NCI-H345 treated with DMSO at 0.1 percent for 48 hours (cell line): ENCODE results near the gene CRTC1.

ENCODE experiments used
- DNase-seq: peaks from one replicate; lab custom pipeline; 2025; ENCODE audit not compliant: unreplicated experiment; lab: John Stamatoyannopoulos, UW

Gene CRTC1

GRCh38 chr19:18651300-18651699, 32.2 kb upstream of the CRTC1 start:
- DNase-seq: no peak

- DNase-seq: no peak
Observed at GRCh38 chr19:18651733-18652132, 31.7 kb upstream of the CRTC1 start.

- no peak for DNase-seq
Observed at GRCh38 chr19:18653853-18654252, 29.6 kb upstream of the CRTC1 start.

GRCh38 chr19:18654469-18654868, 29.0 kb upstream of the CRTC1 start:
- DNase-seq: no peak

- no peak for DNase-seq
Observed at GRCh38 chr19:18655173-18655844, 28.2 kb upstream of the CRTC1 start.

DNA sequence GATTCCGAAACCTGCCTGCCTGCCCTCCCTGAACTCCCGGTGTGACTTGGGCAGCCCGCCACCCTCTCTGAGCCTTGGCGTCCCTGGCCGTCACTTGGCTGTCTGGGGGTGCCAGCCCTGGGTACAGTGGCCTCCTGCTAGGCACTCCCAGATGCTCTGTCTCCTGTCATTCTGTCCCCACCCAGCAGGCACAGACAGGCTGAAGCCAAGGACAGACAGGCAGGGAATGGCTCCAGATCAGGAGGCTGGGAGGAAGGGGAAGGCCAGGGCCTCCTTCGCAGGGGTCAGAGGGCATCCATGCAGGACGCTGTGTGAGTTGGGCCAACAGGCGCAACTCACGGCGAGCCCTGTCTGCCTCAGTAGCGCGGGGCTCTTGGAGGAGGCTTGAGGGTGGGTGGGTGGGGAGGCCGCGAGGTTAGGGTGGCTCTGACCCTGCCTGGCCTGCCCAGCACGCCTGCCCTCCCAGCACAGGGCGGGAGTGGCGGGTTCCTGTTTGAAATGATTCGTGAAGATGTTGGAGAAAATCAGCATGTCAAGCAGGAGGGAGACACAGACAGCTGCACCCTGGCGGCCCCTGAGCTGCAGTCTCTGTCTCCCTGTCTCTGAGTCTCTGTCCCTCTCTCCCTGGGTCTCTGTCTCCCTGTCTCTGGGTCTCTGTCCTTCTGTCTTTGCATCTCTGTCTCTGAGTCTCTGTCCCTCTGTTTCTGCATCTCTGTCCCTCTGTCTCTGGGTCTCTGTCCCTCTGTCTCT, 27.0 kb upstream of the CRTC1 start:
- no peak for DNase-seq

- DNase-seq: no peak
Observed at GRCh38 chr19:18657590-18658365, 25.7 kb upstream of the CRTC1 start.

GRCh38 chr19:18658366-18658855, 25.1 kb upstream of the CRTC1 start:
- DNase-seq: no peak

- DNase-seq: no peak
Observed at GRCh38 chr19:18659281-18660050, 24.0 kb upstream of the CRTC1 start.

GRCh38 chr19:18660051-18660910, 23.2 kb upstream of the CRTC1 start:
- no peak for DNase-seq

GRCh38 chr19:18660939-18661670, 22.4 kb upstream of the CRTC1 start:
- no peak for DNase-seq

DNA sequence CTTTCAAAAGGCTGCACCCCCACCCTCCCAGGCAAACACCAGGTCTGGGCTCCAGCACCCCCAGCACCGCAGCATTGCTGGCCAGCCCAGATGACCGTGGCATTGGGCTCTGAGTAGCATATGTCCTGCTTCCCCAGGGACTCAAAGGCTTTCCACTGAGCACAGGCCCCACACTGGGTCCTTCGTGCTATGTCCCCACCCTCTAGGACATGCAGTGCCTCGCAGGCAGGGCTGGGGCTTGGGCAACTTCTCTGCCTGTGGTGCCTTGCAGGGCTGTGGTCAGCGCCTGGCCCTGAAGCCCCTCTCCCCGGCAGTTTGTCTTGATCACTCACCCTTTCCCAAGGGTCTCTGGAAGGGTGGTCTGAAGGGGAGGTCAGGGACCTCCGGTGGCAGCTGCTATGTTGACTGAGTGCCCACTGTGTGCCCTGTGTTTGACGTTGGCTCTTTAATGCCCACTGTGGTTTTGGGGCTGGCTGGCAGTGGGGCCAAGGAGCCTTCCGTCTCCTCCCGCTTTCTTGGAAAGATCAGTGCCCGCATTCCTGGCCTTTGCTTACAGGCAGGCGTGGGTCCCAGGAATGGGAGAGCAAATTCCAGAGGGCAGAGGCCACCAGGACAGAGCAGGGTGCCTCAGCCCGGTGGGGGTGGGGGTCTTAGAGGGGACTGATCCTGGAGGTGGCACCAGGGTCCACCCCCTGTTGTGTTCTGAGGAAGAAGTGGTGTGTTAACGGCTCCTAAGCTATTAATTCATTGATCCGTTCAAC, 20.3 kb upstream of the CRTC1 start:
- no peak for DNase-seq

DNA sequence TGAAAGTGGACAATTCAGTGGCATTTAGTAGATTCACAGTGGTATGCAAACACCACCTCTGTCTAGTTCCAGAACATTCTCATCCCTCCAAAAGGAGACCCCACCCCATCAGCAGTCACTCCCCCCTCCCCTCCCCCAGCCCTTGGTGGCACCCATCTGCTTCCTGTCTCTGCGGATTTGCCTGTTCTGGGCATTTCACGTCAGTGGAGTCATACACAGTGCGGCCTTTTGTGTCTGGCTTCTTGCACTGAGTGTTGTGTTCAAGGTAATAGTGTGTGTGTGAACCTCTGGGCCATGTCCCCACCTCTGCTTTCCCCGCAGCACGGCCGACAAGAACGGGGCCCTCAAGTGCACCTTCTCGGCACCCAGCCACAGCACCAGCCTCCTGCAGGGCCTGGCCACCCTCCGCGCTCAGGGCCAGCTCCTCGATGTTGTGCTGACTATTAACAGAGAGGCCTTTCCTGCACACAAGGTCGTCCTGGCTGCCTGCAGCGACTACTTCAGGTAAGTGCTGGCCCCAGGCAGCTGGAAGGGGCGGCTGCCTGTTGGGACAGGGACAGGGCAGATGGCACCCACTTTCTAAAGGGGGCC, 19.4 kb upstream of the CRTC1 start:
- DNase-seq: no peak

GRCh38 chr19:18665771-18666202, 17.7 kb upstream of the CRTC1 start:
- no peak for DNase-seq

- DNase-seq: no peak
Observed at GRCh38 chr19:18666317-18666716, 17.2 kb upstream of the CRTC1 start.

GRCh38 chr19:18666784-18667183, 16.7 kb upstream of the CRTC1 start:
- DNase-seq: no peak

- DNase-seq: no peak
Observed at GRCh38 chr19:18667531-18668251, 15.8 kb upstream of the CRTC1 start.

DNA sequence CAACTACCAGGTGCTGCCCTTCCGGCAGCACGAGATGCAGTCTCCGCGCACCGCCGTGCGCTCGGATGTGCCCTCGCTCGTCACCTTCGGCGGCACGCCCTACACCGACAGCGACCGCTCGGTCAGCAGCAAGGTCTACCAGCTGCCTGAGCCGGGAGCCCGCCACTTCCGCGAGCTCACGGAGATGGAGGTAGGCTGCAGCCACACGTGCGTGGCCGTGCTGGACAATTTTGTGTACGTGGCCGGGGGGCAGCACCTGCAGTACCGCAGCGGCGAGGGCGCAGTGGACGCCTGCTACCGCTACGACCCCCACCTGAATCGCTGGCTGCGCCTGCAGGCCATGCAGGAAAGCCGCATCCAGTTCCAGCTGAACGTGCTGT, 15.2 kb upstream of the CRTC1 start:
- no peak for DNase-seq
